Nephron progenitor cell (in vitro differentiated cells): ENCODE results near the gene NLRP5.

Experiments
- DNase-seq: peaks from one replicate; pipeline ENCODE4 v3.0.0; 2021
- H3K27ac Mint-ChIP-seq: 2 replicates; pipeline ENCODE4 v1.8.0; 2021; ENCODE audit warnings: mild to moderate bottlenecking, moderate library complexity, mixed read lengths
- H3K27me3 Mint-ChIP-seq: 2 replicates; pipeline ENCODE4 v1.8.0; 2021; ENCODE audit warnings: mild to moderate bottlenecking, low read depth, mixed read lengths; ENCODE audit not compliant: poor library complexity
- H3K36me3 Mint-ChIP-seq: 2 replicates; pipeline ENCODE4 v1.8.0; 2021; ENCODE audit warnings: low read depth, mixed read lengths
- H3K4me1 Mint-ChIP-seq: 2 replicates; pipeline ENCODE4 v1.8.0; 2021; ENCODE audit warnings: mixed read lengths
- H3K4me3 Mint-ChIP-seq: 2 replicates; pipeline ENCODE4 v1.8.0; 2021; ENCODE audit warnings: mild to moderate bottlenecking, moderate library complexity, mixed read lengths
- H3K9me3 Mint-ChIP-seq: 2 replicates; pipeline ENCODE4 v1.8.0; 2021; ENCODE audit warnings: mild to moderate bottlenecking, moderate library complexity, mixed read lengths
- TF ChIP-seq, protein P1 (sequence below): fragments of 200-600 bp; sonication (generic); IDR thresholded peaks from 2 replicates; pipeline ENCODE4 v1.5.0; 2021; ENCODE audit warnings: antibody characterized with exemption

NLRP5 gene

DNA sequence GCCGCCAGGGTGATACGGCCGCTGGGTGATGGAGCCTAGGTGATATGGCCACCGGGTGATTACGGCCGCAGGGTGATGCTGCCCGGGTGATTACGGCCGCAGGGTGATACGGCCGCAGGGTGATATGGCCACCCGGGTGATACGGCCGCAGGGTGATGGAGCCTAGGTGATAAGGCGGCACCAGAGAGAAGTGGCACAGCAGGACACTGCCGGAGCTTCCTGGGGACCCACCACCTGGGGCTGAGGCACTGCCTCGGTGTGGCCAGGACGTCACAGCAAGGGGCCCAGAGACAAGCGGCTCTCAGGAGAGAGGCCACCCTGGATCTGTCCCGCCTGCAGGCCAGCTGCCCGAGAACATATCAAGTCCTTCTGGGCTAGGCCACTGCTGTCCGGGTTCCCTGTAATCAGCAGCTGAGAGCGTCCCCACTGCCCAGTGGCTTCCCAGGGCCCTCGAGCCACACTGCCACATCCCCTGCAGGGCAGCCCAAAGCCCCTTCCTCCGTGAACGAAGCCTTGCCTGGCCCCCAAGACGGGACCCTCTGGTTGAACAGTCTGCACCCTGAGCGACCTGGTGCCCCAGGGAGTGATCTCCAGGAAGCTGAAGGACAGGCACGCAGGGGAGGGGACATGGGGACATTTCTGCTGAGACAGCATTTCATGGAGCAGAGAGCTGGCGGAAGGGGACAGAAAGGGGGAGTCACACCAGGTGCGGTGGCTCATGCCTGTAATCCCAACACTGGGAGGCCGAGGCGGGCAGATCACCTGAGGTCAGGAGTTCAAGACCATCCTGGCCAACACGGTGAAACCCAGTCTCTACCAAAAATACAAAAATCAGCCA is 112.4 kb downstream of the NLRP5 start:
- no peak for DNase-seq
- TF ChIP-seq, protein P1, sequence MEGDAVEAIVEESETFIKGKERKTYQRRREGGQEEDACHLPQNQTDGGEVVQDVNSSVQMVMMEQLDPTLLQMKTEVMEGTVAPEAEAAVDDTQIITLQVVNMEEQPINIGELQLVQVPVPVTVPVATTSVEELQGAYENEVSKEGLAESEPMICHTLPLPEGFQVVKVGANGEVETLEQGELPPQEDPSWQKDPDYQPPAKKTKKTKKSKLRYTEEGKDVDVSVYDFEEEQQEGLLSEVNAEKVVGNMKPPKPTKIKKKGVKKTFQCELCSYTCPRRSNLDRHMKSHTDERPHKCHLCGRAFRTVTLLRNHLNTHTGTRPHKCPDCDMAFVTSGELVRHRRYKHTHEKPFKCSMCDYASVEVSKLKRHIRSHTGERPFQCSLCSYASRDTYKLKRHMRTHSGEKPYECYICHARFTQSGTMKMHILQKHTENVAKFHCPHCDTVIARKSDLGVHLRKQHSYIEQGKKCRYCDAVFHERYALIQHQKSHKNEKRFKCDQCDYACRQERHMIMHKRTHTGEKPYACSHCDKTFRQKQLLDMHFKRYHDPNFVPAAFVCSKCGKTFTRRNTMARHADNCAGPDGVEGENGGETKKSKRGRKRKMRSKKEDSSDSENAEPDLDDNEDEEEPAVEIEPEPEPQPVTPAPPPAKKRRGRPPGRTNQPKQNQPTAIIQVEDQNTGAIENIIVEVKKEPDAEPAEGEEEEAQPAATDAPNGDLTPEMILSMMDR: no peak
- Mint-ChIP-seq H3K27me3 (no peaks in the 10 kb centered on the region), H3K27ac (peak overlapping the region; percentile 68), H3K9me3 (peaks cover 20% of the 10 kb centered on the region), H3K36me3 (peaks cover 64% of the 10 kb centered on the region), H3K4me1 (peaks cover 4% of the 10 kb centered on the region), H3K4me3 (no peak overlapping the region)

DNA sequence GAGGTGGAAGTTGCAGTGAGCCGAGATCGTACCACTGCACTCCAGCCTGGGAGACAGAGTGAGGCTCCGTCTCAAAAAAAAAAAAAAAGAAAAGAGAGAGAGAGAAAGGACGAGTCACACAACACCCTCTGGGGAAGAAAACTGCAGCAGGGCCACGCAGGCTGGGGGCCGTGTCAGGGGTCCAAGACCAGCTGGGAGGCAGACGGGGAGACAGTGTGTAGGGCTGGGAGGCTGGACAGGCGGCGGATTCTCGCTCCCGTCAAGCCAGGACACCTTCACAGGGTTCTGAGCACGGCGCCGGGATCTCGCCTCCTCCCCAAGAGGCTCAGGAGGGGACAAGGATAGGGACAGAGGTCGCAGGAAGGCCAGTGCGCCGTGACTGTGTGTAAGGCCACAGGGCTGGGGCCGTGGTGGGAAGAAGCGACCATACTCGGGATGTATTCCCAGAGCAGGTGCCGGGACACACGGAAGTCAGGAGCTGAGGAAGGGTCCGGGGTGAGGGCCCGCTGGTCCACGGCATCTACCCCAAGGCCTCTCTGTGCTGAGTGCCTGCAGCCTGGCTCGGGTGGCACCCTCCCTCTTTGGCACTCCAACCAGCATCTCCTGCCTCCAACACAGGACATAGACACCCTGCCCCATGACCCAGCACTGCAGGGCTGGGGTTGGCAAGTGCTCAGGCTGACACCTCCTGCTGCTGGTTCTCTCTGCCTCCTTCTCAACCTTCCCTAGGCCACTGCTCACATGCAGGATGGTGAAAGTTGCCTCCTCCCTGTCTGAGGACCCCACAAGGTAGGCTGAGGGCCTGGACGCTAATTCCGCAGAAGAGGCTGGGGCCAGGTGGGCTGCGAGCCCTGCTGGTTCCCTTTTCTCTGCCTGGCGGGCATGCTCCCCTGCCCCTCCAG is 113.3 kb downstream of the NLRP5 start:
- H3K4me1 Mint-ChIP-seq: peaks cover 4% of the 10 kb centered on the region
- peaks cover 11% of the 10 kb centered on the region for H3K9me3 Mint-ChIP-seq
- H3K4me3 Mint-ChIP-seq: no peak overlapping the region
- H3K27me3 Mint-ChIP-seq: no peaks in the 10 kb centered on the region
- peak overlapping the region; percentile 78 for H3K27ac Mint-ChIP-seq
- peaks cover 58% of the 10 kb centered on the region for H3K36me3 Mint-ChIP-seq
- TF ChIP-seq, protein P1: no peak
- no peak for DNase-seq

DNA sequence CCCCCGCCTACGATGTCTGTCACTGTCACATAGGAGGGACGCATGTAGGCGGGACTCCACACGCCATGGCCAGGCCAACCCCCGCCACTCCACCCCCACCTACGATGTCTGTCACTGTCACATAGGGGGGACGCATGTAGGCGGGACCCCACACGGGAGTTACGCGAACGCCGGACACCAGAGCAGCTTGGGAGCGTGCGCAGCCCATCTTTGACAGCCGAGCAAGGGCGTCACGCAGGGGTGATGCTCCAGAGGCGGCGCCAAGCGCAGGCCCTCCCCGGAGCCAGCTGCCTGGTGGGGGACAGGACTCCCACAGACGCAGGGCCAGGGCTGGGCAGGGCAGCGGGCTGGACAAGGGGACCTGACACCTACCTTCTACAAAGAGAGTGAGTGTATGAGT is 114.5 kb downstream of the NLRP5 start:
- DNase-seq: no peak
- Mint-ChIP-seq H3K4me3 (no peak overlapping the region), H3K4me1 (peaks cover 14% of the 10 kb centered on the region), H3K36me3 (peaks cover 48% of the 10 kb centered on the region), H3K27me3 (no peaks in the 10 kb centered on the region), H3K27ac (peak overlapping the region; percentile 90), H3K9me3 (no peaks in the 10 kb centered on the region)
- TF ChIP-seq, protein P1: no peak

DNA sequence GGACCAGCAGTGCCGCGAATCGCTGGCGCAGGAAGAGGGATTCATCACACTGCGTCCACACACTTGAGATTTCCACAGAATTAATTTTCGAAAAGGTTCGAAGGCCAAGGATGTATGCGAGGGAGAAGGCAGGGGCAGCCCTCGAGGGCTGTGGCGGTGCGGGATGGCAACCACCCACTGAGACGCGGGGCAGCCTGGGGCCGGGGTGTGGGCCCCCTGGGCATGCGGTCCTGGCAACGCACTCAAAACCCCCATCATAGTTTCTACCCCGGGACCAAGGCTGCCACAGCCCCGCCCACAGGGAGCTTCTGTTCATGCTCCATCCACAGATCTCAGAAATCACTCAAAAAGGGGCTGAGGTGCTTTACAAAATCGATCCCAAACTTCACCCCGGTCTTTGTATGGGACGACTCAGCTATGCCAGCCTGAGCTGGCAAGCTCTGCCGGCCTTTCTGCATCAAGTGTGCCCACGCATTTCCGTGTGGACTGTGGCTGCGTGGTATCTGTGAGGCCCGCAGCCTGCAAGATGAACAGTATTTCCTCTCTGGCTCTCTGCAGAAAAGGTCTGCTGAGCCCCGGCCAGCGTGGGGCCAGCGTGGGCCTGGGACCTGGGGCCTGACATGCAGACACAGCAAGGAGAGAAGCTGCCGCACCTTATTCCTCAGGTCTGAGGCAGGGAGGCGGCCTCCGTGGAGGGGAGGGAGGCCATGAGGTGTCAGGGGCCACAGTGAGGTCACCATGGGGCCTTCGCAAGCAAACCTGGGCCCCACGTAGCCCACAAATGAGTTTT is 115.4 kb downstream of the NLRP5 start:
- peaks cover 53% of the 10 kb centered on the region for H3K36me3 Mint-ChIP-seq
- peaks cover 22% of the 10 kb centered on the region for H3K4me1 Mint-ChIP-seq
- DNase-seq: no peak
- peak overlapping the region; percentile 90 for H3K27ac Mint-ChIP-seq
- no peak overlapping the region for H3K4me3 Mint-ChIP-seq
- TF ChIP-seq, protein P1: no peak
- no peaks in the 10 kb centered on the region for H3K9me3 Mint-ChIP-seq
- no peaks in the 10 kb centered on the region for H3K27me3 Mint-ChIP-seq

DNA sequence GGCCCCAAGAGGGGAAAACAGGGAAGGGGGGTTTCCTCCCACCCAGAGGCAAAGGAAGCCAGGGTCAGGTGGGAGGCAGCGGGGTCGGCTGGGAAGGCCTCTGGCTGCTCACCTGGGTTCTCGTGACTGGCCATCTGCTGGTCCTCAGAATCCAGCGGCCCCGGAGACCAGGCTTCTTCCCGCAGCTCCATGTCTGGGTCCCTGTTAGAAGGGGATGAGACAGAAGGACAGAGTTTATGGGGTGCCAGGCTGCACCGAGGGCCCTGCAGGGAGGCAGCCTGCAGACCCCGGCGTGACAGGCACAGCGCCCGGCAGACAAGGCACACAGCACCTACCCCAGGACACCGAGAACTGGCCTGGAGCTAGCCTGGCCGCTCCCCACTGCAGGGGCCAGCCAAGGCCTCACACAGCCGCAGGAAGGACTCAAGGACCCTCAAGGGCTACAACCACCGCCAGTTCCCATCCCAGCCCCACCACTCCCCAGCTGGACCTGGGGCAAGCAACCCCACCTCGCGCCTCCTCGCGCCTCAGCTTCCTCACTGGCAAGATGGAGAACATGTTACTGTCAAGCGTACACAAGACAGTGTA is 116.5 kb downstream of the NLRP5 start:
- TF ChIP-seq, protein P1: no peak
- Mint-ChIP-seq H3K27ac (peak overlapping the region; percentile 93), H3K27me3 (no peaks in the 10 kb centered on the region), H3K4me1 (peaks cover 27% of the 10 kb centered on the region), H3K36me3 (peaks cover 47% of the 10 kb centered on the region), H3K4me3 (no peak overlapping the region), H3K9me3 (no peaks in the 10 kb centered on the region)
- DNase-seq: no peak
